ENCODE results near the gene MRPS34. TPM values are rescaled to one million over a fixed set of nuclear protein-coding genes. Genes with fewer than 3 reads are reported as not detected.
A peak's percentile ranks its signal among the peaks of the same experiment; 100 is the strongest.

The MRPS34 gene
- total and polyA plus RNA-seq, 9 of the 15 experiments (the other 6 are each of a cell fraction or from before 2014, with no cell fraction given) = 5.2 to 334 (median 92.8) TPM

- TF ChIP-seq SMC3 (conservative IDR thresholded peaks at IDR 0.05; ENCODE audit: insufficient read depth, low read depth, low read length) (no peak), TRIM24 (IDR thresholded peaks at IDR 0.05) (no peak), ESRRA (IDR thresholded peaks at IDR 0.05; ENCODE audit: borderline replicate concordance, low read depth) (no peak), RAD51 (IDR thresholded peaks at IDR 0.05; ENCODE audit: borderline replicate concordance, low read depth) (no peak), FOXK2 (conservative IDR thresholded peaks at IDR 0.05 in 1 of 2, IDR thresholded peaks at IDR 0.05 in 1 of 2; ENCODE audit: low read depth in 2 of 2) (no peak), NFIC (IDR thresholded peaks at IDR 0.05) (no peak), E2F6 (IDR thresholded peaks at IDR 0.05; ENCODE audit: borderline replicate concordance in 1 of 2, extremely low read depth in 1 of 2, insufficient read depth in 1 of 2, insufficient read length in 1 of 2, low read depth in 1 of 2, low read length in 1 of 2, poor library complexity in 1 of 2, severe bottlenecking in 1 of 2) (peak in 1 of 2 experiments; percentile 71), GATA2 (CRISPR knock-in tag; IDR thresholded peaks at IDR 0.05) (no peak), CREM (IDR thresholded peaks at IDR 0.05; ENCODE audit: low read depth) (0 out of 2 replicates have a peak, but pooled peaks have one; percentile 16), SIRT6 (IDR thresholded peaks at IDR 0.05; ENCODE audit: low read depth, low read length) (no peak)
- TF ChIP-seq, protein P1, sequence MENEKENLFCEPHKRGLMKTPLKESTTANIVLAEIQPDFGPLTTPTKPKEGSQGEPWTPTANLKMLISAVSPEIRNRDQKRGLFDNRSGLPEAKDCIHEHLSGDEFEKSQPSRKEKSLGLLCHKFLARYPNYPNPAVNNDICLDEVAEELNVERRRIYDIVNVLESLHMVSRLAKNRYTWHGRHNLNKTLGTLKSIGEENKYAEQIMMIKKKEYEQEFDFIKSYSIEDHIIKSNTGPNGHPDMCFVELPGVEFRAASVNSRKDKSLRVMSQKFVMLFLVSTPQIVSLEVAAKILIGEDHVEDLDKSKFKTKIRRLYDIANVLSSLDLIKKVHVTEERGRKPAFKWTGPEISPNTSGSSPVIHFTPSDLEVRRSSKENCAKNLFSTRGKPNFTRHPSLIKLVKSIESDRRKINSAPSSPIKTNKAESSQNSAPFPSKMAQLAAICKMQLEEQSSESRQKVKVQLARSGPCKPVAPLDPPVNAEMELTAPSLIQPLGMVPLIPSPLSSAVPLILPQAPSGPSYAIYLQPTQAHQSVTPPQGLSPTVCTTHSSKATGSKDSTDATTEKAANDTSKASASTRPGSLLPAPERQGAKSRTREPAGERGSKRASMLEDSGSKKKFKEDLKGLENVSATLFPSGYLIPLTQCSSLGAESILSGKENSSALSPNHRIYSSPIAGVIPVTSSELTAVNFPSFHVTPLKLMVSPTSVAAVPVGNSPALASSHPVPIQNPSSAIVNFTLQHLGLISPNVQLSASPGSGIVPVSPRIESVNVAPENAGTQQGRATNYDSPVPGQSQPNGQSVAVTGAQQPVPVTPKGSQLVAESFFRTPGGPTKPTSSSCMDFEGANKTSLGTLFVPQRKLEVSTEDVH (IDR thresholded peaks at IDR 0.05; ENCODE audit: low read depth, partially characterized antibody) = no peak
- TF ChIP-seq, protein P2, sequence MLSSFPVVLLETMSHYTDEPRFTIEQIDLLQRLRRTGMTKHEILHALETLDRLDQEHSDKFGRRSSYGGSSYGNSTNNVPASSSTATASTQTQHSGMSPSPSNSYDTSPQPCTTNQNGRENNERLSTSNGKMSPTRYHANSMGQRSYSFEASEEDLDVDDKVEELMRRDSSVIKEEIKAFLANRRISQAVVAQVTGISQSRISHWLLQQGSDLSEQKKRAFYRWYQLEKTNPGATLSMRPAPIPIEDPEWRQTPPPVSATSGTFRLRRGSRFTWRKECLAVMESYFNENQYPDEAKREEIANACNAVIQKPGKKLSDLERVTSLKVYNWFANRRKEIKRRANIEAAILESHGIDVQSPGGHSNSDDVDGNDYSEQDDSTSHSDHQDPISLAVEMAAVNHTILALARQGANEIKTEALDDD (IDR thresholded peaks at IDR 0.05) = no peak
Observed at GRCh38 chr16:1772362-1772907, 499 bp downstream of the MRPS34 start, which contains the start of gene EME2 (continued).
